ENCODE results near the gene MFAP3L. TPM values are rescaled to one million over a fixed set of nuclear protein-coding genes. Genes with fewer than 3 reads are reported as not detected.

Gene MFAP3L
- total RNA-seq, 1 experiment from 2014 or later = 5.1 TPM

DNA sequence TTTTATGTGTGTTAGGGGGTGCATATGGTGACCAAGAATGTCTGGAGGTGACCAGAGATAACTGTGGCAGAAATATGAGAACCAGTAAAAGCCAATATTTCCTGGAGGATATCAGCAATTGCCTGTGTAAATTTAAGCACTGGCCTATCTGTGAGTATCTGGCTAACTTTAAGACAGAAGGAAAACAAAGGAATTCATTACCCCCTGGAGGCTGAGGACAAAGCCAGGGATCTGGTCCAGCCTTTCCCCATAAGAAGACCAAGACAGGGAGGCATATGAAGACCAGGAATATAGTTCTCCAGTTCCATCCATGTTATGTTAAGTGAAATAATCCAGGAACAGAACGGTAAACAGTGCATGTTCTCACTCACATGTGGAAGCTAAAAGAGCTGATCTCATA lies 49.2 kb downstream of the MFAP3L start:
- Mint-ChIP-seq H3K4me1 (peaks cover 20% of the 10 kb centered on the region in 2 experiments), H3K36me3 (ENCODE audit: insufficient read depth in 1 of 3, low read depth in 3 of 3) (no peaks in the 10 kb centered on the region), H3K9me3 (no peaks in the 10 kb centered on the region), H3K4me3 (no peak overlapping the region), H3K27me3 (ENCODE audit: low read depth) (no peaks in the 10 kb centered on the region), H3K27ac (no peak overlapping the region)
- H3K4ac ChIP-seq (ENCODE audit: low read depth, low read length) = no peak overlapping the region
- H4K91ac ChIP-seq (ENCODE audit: insufficient read length, low read depth, low read length) = no peak overlapping the region
- H3K4me1 ChIP-seq (ENCODE audit: insufficient read depth, low read length) = no peaks in the 10 kb centered on the region; the same call in 1 of the 2 replicates
- no peak overlapping the region for H2AK5ac ChIP-seq (ENCODE audit: insufficient read length, low read length)
- no peak overlapping the region for H2AFZ ChIP-seq (ENCODE audit: low read length)
- H2BK12ac ChIP-seq (ENCODE audit: insufficient read length, low read depth, low read length) = no peak overlapping the region
- no peak overlapping the region for H2BK15ac ChIP-seq (ENCODE audit: low read depth, low read length)
- H3T11ph ChIP-seq (ENCODE audit: low read length) = no peak overlapping the region
- H4K20me1 ChIP-seq (ENCODE audit: control insufficient read depth, insufficient read depth, insufficient read length) = no peaks in the 10 kb centered on the region
- TF ChIP-seq CTCF (conservative IDR thresholded peaks at IDR 0.05) = no peak
- H3K23me2 ChIP-seq (ENCODE audit: insufficient read length, low read depth, low read length, poor library complexity, severe bottlenecking) = no peaks in the 10 kb centered on the region
- DNase-seq = no peak
- no CpG with 5 or more reads among the region's 1 CpG for WGBS (ENCODE audit: extremely low coverage, insufficient read length, low lambda C conversion rate)
- H3K9ac ChIP-seq (ENCODE audit: extremely low read depth, insufficient read length, low read length) = no peak overlapping the region
- no peak overlapping the region for H4K8ac ChIP-seq (replicated peaks; ENCODE audit: insufficient read length, low read depth, low read length)
- no peak overlapping the region for H3K27ac ChIP-seq (ENCODE audit: insufficient read length, low read depth, low read length)
- no peak overlapping the region for H3K18ac ChIP-seq (ENCODE audit: insufficient read length, low read depth, low read length)
- H3K4me2 ChIP-seq (ENCODE audit: insufficient read depth, insufficient read length, low read length) = no peak overlapping the region
- no peak overlapping the region for H3K56ac ChIP-seq (ENCODE audit: insufficient read length, low read depth, low read length)
- no peaks in the 10 kb centered on the region for H3K27me3 ChIP-seq (ENCODE audit: insufficient read depth, low read length)
- no peaks in the 10 kb centered on the region for H3K79me1 ChIP-seq (ENCODE audit: insufficient read depth, low read depth, low read length, poor library complexity, severe bottlenecking)
- H3K23ac ChIP-seq (ENCODE audit: insufficient read length, low read depth, low read length) = no peak overlapping the region
- no peak overlapping the region for H3K14ac ChIP-seq (ENCODE audit: insufficient read depth, low read length)
- no peak overlapping the region for H2BK5ac ChIP-seq (ENCODE audit: insufficient read length, low read length)
- no peak overlapping the region for H2BK120ac ChIP-seq (ENCODE audit: low read depth, low read length, poor library complexity, severe bottlenecking)
- no peaks in the 10 kb centered on the region for H3K9me3 ChIP-seq (ENCODE audit: control insufficient read depth, low read depth, low read length)
- no peaks in the 10 kb centered on the region for H3K79me2 ChIP-seq (ENCODE audit: insufficient read depth, low read length)
- no peak overlapping the region for H4K5ac ChIP-seq (ENCODE audit: insufficient read length, low read depth, low read length)
- H2BK20ac ChIP-seq (ENCODE audit: low read depth, low read length, poor library complexity, severe bottlenecking) = no peak overlapping the region

Measured in H9 (cell line).